WI38 (cell line): ENCODE results near the gene MNAT1.

ENCODE experiments used
- H3K4me3 ChIP-seq: 2 replicates; pipeline ENCODE4 v1.5.1; 2011; ENCODE audit warnings: low read depth, mild to moderate bottlenecking, control low read depth, low read length
- TF ChIP-seq, protein P1 (sequence below): IDR thresholded peaks from 2 replicates; pipeline ENCODE4 v1.5.1; 2012; ENCODE audit warnings: low read depth, mild to moderate bottlenecking, control low read depth, low read length

MNAT1 gene

DNA sequence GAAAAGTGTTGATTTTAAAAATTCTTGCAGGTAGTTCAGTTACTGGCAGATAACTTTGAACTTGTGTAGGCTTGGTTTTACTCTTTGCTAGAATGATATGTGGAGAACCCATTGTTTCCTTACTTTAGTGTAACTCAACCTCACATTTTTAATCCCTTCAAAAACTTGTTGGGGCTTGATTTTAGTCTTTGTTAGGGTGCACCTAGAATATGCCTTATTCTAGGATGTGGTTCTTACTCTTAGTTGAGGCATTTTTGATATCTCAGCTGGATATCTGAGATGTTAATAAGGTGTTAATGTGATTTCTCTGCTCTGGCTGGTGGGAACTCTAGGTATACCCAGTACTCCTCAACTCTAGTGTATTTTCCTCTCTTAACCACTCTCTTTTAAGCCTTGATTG is 10.0 kb downstream of the MNAT1 start:
- TF ChIP-seq, protein P1, sequence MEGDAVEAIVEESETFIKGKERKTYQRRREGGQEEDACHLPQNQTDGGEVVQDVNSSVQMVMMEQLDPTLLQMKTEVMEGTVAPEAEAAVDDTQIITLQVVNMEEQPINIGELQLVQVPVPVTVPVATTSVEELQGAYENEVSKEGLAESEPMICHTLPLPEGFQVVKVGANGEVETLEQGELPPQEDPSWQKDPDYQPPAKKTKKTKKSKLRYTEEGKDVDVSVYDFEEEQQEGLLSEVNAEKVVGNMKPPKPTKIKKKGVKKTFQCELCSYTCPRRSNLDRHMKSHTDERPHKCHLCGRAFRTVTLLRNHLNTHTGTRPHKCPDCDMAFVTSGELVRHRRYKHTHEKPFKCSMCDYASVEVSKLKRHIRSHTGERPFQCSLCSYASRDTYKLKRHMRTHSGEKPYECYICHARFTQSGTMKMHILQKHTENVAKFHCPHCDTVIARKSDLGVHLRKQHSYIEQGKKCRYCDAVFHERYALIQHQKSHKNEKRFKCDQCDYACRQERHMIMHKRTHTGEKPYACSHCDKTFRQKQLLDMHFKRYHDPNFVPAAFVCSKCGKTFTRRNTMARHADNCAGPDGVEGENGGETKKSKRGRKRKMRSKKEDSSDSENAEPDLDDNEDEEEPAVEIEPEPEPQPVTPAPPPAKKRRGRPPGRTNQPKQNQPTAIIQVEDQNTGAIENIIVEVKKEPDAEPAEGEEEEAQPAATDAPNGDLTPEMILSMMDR: no peak
- H3K4me3 ChIP-seq: no peak overlapping the region

GRCh38 chr14:60753264-60754119 is 18.9 kb downstream of the MNAT1 start:
- no peak overlapping the region for H3K4me3 ChIP-seq
- TF ChIP-seq, protein P1: no peak

DNA sequence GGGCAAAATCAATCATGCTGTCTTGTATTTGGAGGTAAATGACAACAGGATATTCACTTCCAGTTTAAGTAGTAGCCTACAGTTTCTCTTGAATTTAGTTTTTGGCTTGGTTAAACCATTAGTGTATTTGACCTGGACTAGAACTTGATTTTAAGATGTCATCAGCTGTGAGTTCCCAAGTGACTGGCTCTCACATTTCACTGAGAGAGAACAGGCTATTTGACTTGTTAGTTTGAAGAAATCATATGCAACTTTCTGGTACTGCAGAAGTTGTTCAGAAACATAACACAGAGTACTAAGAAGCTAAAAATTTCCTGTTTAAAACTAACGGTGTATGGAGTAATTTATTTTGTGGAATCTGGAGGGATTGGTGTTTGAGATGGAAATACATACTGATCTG is 22.3 kb downstream of the MNAT1 start:
- 0 out of 2 replicates have a peak overlapping the region, but pooled peaks have one; percentile 9 for H3K4me3 ChIP-seq
- TF ChIP-seq, protein P1: no peak

DNA sequence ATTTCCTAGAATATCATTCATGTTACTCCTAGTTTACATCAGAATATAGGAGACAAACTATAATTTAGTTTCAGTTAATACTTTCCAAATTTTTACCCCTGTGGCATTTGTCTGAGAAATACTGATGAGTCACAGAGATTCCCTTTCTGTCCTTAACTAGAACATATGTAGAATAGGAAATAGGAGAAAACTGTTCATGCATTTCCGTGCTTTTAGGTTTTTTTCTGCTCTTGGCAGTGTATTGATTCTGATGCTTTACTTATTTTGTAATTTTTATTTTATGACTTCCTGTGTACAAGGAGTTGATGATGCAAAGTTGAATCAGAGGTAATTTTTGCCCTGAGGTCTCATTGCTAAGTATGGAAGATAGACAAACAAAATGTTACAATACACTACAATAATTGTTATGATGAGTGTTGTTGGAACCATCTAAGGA is 23.0 kb downstream of the MNAT1 start:
- TF ChIP-seq, protein P1: no peak

DNA sequence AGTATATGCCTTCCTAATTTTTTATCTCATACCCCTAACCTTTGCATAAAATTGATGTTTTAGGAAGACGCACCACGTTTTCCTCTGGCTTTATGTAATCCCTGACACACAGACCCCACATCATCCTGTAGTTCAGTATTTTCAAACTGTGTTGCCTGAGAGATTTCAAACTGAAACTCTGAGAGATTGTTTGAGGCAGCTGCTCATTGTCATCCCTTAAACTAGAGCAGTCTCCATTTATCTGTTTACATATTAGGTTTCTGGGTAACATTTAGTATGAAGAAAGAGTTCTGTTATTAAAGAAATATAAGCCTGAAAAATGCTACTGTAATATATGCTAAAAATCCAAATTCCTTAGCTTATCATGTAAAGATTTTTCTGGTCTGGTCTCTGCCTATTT is 24.3 kb downstream of the MNAT1 start:
- H3K4me3 ChIP-seq: no peak overlapping the region

More for the DNA sequence above, 23.0 kb downstream of the MNAT1 start:
- no peak overlapping the region for H3K4me3 ChIP-seq

GRCh38 chr14:60760209-60760608 is 25.6 kb downstream of the MNAT1 start:
- TF ChIP-seq, protein P1: no peak
- H3K4me3 ChIP-seq: no peak overlapping the region

More for the DNA sequence above, 24.3 kb downstream of the MNAT1 start:
- TF ChIP-seq, protein P1: no peak

GRCh38 chr14:60760644-60761364 is 26.2 kb downstream of the MNAT1 start:
- TF ChIP-seq, protein P1: no peak
- H3K4me3 ChIP-seq: no peak overlapping the region
